ENCODE data around the gene NR3C2.

NR3C2 gene

DNA sequence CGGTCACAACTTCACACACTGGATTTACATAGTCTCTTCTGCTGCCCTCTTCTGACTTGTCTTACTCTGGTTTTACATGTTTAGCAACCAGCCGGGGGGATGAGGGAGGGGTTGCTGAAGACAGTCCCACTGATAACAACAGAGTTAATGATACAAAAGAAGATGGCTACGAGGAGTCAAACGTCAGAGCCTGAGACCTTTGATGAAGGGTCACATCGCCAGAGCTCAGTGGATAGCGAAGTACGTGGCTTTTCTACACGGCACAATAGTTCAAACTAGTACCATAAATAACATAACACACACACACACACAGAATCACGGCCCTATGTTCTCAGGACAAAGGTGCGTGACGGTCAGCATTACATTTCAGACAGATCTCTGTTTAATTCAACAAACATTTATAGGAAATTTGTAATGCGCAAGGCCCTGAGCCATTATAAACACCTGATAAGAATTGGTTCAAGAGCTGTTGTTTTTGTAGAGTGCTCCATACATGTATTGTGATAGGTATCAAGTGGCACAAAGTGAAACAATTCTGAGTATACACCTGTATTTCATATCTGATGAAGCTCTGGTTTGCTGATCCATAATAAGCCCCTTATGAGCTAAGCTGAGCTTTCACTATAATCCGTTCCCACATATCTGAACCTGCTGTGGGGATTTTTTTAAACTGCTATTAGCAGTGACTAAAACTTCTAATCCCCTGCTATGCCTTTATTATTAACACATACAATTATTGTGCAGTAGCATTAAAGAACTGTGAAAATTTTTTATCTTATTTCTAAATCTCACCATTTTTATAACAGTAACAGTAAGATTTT, 100.0 kb downstream of the NR3C2 start (continued):
- no peak for TF ChIP-seq ZFP3 (CRISPR knock-in tag; IDR thresholded peaks at IDR 0.05)
- no peak for TF ChIP-seq ESRRG (CRISPR knock-in tag; IDR thresholded peaks at IDR 0.05)
- no peak for TF ChIP-seq SNAI2 (CRISPR knock-in tag; IDR thresholded peaks at IDR 0.05)
- TF ChIP-seq ZNF8 (CRISPR knock-in tag; IDR thresholded peaks at IDR 0.05) = no peak

GRCh38 chr4:148335133-148335532, 107.1 kb downstream of the NR3C2 start:
- no peak for ATAC-seq
- TF ChIP-seq TCF4 (CRISPR knock-in tag; IDR thresholded peaks at IDR 0.05; ENCODE audit: borderline replicate concordance) (no peak), ZNF565 (CRISPR knock-in tag; conservative IDR thresholded peaks at IDR 0.05; ENCODE audit: low read depth) (no peak), GLIS3 (CRISPR knock-in tag; IDR thresholded peaks at IDR 0.05) (no peak), ARNTL (CRISPR knock-in tag; IDR thresholded peaks at IDR 0.05; ENCODE audit: borderline replicate concordance, low read depth) (no peak), ZNF8 (CRISPR knock-in tag; IDR thresholded peaks at IDR 0.05) (no peak), ZFP30 (CRISPR knock-in tag; IDR thresholded peaks at IDR 0.05) (no peak), TOX (CRISPR knock-in tag; IDR thresholded peaks at IDR 0.05; ENCODE audit: borderline replicate concordance) (no peak), RARB (CRISPR knock-in tag; IDR thresholded peaks at IDR 0.05) (no peak), PPARA (CRISPR knock-in tag; IDR thresholded peaks at IDR 0.05; ENCODE audit: borderline replicate concordance) (no peak), SNAI2 (CRISPR knock-in tag; IDR thresholded peaks at IDR 0.05) (no peak), BACH2 (CRISPR knock-in tag; IDR thresholded peaks at IDR 0.05; ENCODE audit: borderline replicate concordance) (no peak), OSR1 (CRISPR knock-in tag; IDR thresholded peaks at IDR 0.05) (no peak)
- TF ChIP-seq, protein P1, sequence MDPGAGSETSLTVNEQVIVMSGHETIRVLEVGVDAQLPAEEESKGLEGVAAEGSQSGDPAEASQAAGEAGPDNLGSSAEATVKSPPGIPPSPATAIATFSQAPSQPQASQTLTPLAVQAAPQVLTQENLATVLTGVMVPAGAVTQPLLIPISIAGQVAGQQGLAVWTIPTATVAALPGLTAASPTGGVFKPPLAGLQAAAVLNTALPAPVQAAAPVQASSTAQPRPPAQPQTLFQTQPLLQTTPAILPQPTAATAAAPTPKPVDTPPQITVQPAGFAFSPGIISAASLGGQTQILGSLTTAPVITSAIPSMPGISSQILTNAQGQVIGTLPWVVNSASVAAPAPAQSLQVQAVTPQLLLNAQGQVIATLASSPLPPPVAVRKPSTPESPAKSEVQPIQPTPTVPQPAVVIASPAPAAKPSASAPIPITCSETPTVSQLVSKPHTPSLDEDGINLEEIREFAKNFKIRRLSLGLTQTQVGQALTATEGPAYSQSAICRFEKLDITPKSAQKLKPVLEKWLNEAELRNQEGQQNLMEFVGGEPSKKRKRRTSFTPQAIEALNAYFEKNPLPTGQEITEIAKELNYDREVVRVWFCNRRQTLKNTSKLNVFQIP (CRISPR knock-in tag; IDR thresholded peaks at IDR 0.05; ENCODE audit: borderline replicate concordance, low read depth) = no peak
- TF ChIP-seq, protein P2, sequence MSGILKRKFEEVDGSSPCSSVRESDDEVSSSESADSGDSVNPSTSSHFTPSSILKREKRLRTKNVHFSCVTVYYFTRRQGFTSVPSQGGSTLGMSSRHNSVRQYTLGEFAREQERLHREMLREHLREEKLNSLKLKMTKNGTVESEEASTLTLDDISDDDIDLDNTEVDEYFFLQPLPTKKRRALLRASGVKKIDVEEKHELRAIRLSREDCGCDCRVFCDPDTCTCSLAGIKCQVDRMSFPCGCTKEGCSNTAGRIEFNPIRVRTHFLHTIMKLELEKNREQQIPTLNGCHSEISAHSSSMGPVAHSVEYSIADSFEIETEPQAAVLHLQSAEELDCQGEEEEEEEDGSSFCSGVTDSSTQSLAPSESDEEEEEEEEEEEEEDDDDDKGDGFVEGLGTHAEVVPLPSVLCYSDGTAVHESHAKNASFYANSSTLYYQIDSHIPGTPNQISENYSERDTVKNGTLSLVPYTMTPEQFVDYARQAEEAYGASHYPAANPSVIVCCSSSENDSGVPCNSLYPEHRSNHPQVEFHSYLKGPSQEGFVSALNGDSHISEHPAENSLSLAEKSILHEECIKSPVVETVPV (CRISPR knock-in tag; IDR thresholded peaks at IDR 0.05) = no peak

DNA sequence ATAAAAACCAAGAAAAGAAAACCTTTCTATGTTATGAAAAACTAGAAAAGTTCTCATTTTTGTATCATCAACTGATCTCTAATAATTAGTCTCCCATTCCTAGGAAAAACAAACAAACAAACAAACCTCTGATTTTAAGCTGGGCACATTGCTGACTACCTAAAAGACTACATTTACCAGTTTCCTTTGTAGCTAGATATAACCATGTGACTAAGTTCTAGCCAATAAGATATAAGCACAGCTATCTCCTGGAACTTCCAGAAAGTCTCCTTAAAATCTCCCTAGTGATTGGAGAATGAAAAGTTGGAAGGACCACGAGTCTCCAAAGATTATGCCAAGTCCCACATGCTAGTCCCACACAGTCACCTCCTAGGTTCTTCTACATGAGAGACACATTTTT, 108.9 kb downstream of the NR3C2 start:
- no peak for ATAC-seq
- no peak for TF ChIP-seq BACH2 (CRISPR knock-in tag; IDR thresholded peaks at IDR 0.05; ENCODE audit: borderline replicate concordance)

DNA sequence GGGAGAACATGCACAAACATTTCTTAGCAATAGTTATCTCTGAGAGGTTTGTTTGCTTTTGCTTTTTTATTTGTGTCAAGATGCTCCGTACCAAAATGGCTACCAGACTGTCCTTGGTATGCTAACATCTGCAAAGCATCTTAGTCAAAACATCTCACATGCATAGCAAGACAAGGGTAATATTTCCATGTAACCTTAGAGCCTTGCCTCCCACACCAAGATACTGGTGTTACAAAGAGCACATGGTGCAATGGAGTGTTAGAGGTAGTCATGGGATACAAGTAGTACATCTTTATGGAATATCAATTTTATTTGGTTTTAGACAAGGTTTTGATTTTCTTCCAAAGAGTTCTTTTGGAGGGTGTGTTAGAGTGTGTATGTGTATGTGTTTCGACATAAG, 109.7 kb downstream of the NR3C2 start:
- TF ChIP-seq TCF4 (CRISPR knock-in tag; IDR thresholded peaks at IDR 0.05; ENCODE audit: borderline replicate concordance) (no peak), SNAI2 (CRISPR knock-in tag; IDR thresholded peaks at IDR 0.05) (no peak), TSHZ2 (CRISPR knock-in tag; IDR thresholded peaks at IDR 0.05) (no peak), CSDC2 (CRISPR knock-in tag; IDR thresholded peaks at IDR 0.05) (no peak), ZNF8 (CRISPR knock-in tag; IDR thresholded peaks at IDR 0.05) (no peak), GLIS3 (CRISPR knock-in tag; IDR thresholded peaks at IDR 0.05) (no peak), RARB (CRISPR knock-in tag; IDR thresholded peaks at IDR 0.05) (no peak), ZFP3 (CRISPR knock-in tag; IDR thresholded peaks at IDR 0.05) (no peak), ZNF70 (CRISPR knock-in tag; IDR thresholded peaks at IDR 0.05) (no peak), PPARA (CRISPR knock-in tag; IDR thresholded peaks at IDR 0.05; ENCODE audit: borderline replicate concordance) (no peak), TOX (CRISPR knock-in tag; IDR thresholded peaks at IDR 0.05; ENCODE audit: borderline replicate concordance) (no peak), BACH2 (CRISPR knock-in tag; IDR thresholded peaks at IDR 0.05; ENCODE audit: borderline replicate concordance) (no peak), ZFP30 (CRISPR knock-in tag; IDR thresholded peaks at IDR 0.05) (no peak), ISL1 (CRISPR knock-in tag; IDR thresholded peaks at IDR 0.05) (no peak)
- TF ChIP-seq, protein P1 (CRISPR knock-in tag; IDR thresholded peaks at IDR 0.05; ENCODE audit: borderline replicate concordance, low read depth) = no peak
- TF ChIP-seq, protein P2 (CRISPR knock-in tag; IDR thresholded peaks at IDR 0.05) = no peak
- TF ChIP-seq, protein P3, sequence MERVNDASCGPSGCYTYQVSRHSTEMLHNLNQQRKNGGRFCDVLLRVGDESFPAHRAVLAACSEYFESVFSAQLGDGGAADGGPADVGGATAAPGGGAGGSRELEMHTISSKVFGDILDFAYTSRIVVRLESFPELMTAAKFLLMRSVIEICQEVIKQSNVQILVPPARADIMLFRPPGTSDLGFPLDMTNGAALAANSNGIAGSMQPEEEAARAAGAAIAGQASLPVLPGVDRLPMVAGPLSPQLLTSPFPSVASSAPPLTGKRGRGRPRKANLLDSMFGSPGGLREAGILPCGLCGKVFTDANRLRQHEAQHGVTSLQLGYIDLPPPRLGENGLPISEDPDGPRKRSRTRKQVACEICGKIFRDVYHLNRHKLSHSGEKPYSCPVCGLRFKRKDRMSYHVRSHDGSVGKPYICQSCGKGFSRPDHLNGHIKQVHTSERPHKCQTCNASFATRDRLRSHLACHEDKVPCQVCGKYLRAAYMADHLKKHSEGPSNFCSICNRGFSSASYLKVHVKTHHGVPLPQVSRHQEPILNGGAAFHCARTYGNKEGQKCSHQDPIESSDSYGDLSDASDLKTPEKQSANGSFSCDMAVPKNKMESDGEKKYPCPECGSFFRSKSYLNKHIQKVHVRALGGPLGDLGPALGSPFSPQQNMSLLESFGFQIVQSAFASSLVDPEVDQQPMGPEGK (CRISPR knock-in tag; IDR thresholded peaks at IDR 0.05; ENCODE audit: borderline replicate concordance) = no peak
- ATAC-seq = no peak
